Right atrium auricular region (tissue), 2 donors: ENCODE measurements around the gene PTPRD. TPM values are rescaled to one million over a fixed set of nuclear protein-coding genes. Genes with fewer than 3 reads are reported as not detected.

Experiments used
- DNase-seq: peaks from one replicate; pipeline ENCODE4 v3.0.0-alpha.2; 2019; ENCODE audit warnings: low spot score
- H3K27ac ChIP-seq, 2 donors: fragments of 200-600 bp; sonication (generic); 1 replicate in 1 of 2; 2 replicates in 1 of 2; pipeline ENCODE4 v1.5.1; 2016 to 2019
- H3K27me3 ChIP-seq, 2 donors: fragments of 200-600 bp; sonication (generic); one replicate each; pipeline versions ENCODE4 v1.5.1 to v1.6.0; 2017 to 2019
- H3K36me3 ChIP-seq: fragments of 200-600 bp; sonication (generic); one replicate; pipeline ENCODE4 v1.5.1; 2016
- H3K4me1 ChIP-seq, 2 donors: fragments of 200-600 bp; sonication (generic); one replicate each; pipeline versions ENCODE4 v1.5.1 to v1.6.0; 2017 to 2019
- H3K4me3 ChIP-seq, 2 donors: fragments of 200-600 bp; sonication (generic); 1 replicate in 1 of 2; 2 replicates in 1 of 2; pipeline ENCODE4 v1.5.1; 2017 to 2019; ENCODE audit warnings: mild to moderate bottlenecking in 1 of 2, moderate library complexity in 1 of 2
- H3K9me3 ChIP-seq, 2 donors: fragments of 200-600 bp; sonication (generic); one replicate each; pipeline ENCODE4 v1.5.1; 2019
- total RNA-seq, 2 donors: library from RNA; depleted of rRNA; stranded (reverse); fragments of >200 nt; gene quantifications; one replicate each; pipeline ENCODE4 v1.1.0, GENCODE V29; 2016
- TF ChIP-seq, protein P1 (sequence below), 2 donors: fragments of 200-600 bp; sonication (generic); IDR thresholded peaks; one replicate each; pipeline ENCODE4 v1.5.1; 2019; ENCODE audit warnings: antibody characterized with exemption in 2 of 2

PTPRD gene
- total RNA-seq, 2 donors from 2014 or later: 5.5 to 6.6 TPM

DNA sequence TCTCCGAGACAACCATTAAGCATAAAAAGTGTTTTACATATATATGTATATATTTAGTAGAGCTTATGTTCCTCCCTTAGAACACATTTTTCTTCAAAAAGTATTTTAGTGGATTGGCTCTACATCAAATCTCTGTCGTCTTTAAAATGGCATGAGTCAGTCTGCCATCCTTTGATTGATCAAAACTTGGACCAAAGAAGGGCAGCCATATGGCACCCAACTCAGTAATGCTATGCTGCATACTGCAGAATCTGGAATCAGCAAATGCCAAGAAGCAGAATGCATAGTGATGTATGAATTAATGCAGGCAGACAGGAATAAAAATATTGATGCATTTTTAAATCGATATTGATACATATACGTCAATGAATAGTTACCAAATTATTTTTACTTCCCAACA, 1074.4 kb downstream of the PTPRD start:
- DNase-seq: no peak
- Histone ChIP-seq H3K27me3 (no peaks in the 10 kb centered on the region), H3K36me3 (no peaks in the 10 kb centered on the region), H3K27ac (no peak overlapping the region), H3K4me1 (no peaks in the 10 kb centered on the region), H3K4me3 (no peak overlapping the region), H3K9me3 (no peaks in the 10 kb centered on the region)
- TF ChIP-seq, protein P1, sequence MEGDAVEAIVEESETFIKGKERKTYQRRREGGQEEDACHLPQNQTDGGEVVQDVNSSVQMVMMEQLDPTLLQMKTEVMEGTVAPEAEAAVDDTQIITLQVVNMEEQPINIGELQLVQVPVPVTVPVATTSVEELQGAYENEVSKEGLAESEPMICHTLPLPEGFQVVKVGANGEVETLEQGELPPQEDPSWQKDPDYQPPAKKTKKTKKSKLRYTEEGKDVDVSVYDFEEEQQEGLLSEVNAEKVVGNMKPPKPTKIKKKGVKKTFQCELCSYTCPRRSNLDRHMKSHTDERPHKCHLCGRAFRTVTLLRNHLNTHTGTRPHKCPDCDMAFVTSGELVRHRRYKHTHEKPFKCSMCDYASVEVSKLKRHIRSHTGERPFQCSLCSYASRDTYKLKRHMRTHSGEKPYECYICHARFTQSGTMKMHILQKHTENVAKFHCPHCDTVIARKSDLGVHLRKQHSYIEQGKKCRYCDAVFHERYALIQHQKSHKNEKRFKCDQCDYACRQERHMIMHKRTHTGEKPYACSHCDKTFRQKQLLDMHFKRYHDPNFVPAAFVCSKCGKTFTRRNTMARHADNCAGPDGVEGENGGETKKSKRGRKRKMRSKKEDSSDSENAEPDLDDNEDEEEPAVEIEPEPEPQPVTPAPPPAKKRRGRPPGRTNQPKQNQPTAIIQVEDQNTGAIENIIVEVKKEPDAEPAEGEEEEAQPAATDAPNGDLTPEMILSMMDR (IDR thresholded peaks at IDR 0.05): no peak

DNA sequence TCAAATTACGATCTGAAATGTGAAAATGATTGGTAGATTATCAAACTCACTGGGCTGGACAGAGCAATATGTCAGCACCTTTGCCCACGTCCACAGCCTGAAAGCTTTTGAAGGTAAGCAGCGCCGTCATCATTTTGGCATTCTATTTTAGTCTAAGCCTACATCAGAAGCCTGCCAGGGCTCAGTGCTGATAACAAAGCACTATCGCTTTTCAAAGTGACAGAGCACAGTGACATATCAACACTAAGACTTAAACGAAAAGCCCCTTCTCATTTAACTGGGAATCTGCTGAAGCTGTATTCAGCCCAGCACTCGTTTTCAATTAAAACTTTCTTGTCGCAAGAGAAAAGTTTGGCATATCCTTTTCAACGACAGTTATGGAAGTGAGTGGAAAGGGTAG, 1076.3 kb downstream of the PTPRD start:
- no peak overlapping the region for H3K4me3 ChIP-seq
- H3K27ac ChIP-seq: no peak overlapping the region
- H3K36me3 ChIP-seq: no peaks in the 10 kb centered on the region
- no peak for DNase-seq
- TF ChIP-seq, protein P1 (IDR thresholded peaks at IDR 0.05): no peak
- no peaks in the 10 kb centered on the region for H3K27me3 ChIP-seq
- no peaks in the 10 kb centered on the region for H3K4me1 ChIP-seq
- no peaks in the 10 kb centered on the region for H3K9me3 ChIP-seq

DNA sequence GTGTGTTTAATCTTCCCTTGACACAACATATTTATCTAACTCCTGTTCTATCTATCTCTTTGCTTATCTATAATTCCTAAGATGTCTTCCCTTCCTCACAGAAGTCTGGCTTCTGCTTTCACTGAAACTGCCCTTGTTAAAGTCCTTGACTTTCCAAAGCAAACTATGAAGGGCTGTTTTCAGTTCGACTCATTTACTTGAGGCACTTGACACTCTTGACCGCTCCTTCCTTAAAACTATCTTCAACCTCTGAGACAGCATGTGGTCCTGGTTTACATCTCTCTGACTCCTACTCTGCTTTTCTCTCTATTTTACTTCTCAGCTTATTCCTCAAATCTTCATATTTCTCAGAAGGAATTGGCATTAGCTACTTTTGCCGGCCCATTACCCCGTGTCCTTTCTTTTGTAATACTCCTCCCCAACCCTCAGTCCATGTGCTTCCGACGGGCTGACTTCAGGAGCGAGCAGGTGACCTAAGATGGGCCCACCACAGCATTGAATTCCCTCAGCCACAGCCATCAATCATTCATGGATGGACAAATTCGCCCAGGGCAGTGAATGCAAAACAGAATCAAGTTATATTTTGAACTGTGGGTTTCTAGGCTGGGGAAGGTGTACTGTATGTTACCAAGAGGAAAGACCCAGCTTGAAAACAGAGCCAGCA, 1089.2 kb downstream of the PTPRD start:
- H3K36me3 ChIP-seq: no peaks in the 10 kb centered on the region
- no peak for DNase-seq
- no peaks in the 10 kb centered on the region for H3K9me3 ChIP-seq
- TF ChIP-seq, protein P1 (IDR thresholded peaks at IDR 0.05): no peak
- H3K27ac ChIP-seq: no peak overlapping the region
- no peaks in the 10 kb centered on the region for H3K4me1 ChIP-seq
- H3K27me3 ChIP-seq: no peaks in the 10 kb centered on the region
- H3K4me3 ChIP-seq: no peak overlapping the region

GRCh38 chr9:9522406-9522805, 1090.4 kb downstream of the PTPRD start:
- Histone ChIP-seq H3K4me3 (no peak overlapping the region), H3K36me3 (no peaks in the 10 kb centered on the region), H3K27me3 (no peaks in the 10 kb centered on the region), H3K9me3 (no peaks in the 10 kb centered on the region), H3K27ac (no peak overlapping the region), H3K4me1 (no peaks in the 10 kb centered on the region)
- DNase-seq: no peak
- TF ChIP-seq, protein P1 (IDR thresholded peaks at IDR 0.05): no peak

DNA sequence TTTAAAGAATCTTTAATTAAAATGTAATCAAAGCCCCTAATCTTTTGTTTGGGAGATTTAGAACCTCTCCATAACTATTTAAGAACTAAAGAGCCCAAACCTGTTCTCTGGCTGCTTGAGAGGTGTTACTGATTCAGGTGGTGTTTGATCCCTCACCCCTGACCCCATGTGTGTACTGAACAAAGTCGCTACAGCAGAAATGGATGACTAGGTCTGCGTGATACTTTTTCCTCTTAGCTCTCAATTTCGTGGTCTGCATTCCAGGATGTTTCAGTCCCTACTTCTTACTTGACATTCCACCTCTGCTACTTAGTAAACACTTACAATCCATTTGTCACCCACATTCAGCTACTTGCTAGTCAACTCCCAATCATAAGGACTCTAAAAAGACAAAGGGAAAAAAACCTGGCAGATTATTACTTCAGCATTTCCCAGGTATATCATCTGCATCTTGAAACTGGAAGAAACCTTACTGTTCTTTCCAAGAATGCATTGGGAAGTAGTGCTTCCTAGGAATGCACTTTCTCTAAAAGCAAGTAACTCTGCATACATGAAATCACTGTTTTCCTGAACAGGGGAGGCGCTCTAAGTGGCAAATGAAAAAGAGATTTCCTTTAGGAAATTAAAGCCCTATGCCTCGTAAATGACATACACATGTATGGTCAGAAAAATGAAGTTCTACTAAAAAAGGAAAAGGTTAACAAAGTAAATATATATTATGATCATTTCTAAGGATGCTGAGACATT, 1091.6 kb downstream of the PTPRD start:
- no peaks in the 10 kb centered on the region for H3K4me1 ChIP-seq
- TF ChIP-seq, protein P1 (IDR thresholded peaks at IDR 0.05): no peak
- no peak overlapping the region for H3K27ac ChIP-seq

More for the DNA sequence above, 1091.6 kb downstream of the PTPRD start:
- Histone ChIP-seq H3K4me3 (no peak overlapping the region), H3K36me3 (no peaks in the 10 kb centered on the region), H3K27me3 (no peaks in the 10 kb centered on the region), H3K9me3 (no peaks in the 10 kb centered on the region)
- DNase-seq: no peak
